CD14-positive monocyte (primary cell): Measurements from ENCODE around the gene KDM5C. TPM values are rescaled to one million over a fixed set of nuclear protein-coding genes. Genes with fewer than 3 reads are reported as not detected.

ENCODE experiments used
- DNase-seq, 3 donors: peaks; one replicate each; pipeline ENCODE4 v3.0.0-alpha.2; 2011 to 2022
- H2AFZ ChIP-seq: 2 replicates; pipeline ENCODE4 v1.6.0; 2012; ENCODE audit warnings: mild to moderate bottlenecking, low read depth, low read length, inconsistent platforms; ENCODE audit not compliant: insufficient read depth, poor library complexity, severe bottlenecking
- H3K27ac ChIP-seq, 2 donors: 1 replicate in 1 of 2; 2 replicates in 1 of 2; pipeline ENCODE4 v1.5.1; 2012 to 2013; ENCODE audit warnings: low read length in 2 of 2, control low read depth in 1 of 2, inconsistent platforms in 1 of 2, low read depth in 1 of 2, mild to moderate bottlenecking in 1 of 2
- H3K27me3 ChIP-seq, 2 donors: one replicate each; pipeline versions ENCODE4 v1.6.0 to v1.6.1; 2011 to 2013; ENCODE audit warnings: low read length in 2 of 2; ENCODE audit not compliant: control insufficient read depth in 2 of 2, insufficient read depth in 2 of 2
- H3K36me3 ChIP-seq, 2 donors: replicated peaks in 1 of 2; 1 replicate in 1 of 2; 2 replicates in 1 of 2; pipeline versions ENCODE4 v1.5.1 to v1.6.1; 2012 to 2013; ENCODE audit warnings: low read length in 2 of 2, control low read depth in 1 of 2, inconsistent platforms in 1 of 2, mild to moderate bottlenecking in 1 of 2; ENCODE audit not compliant: insufficient read depth in 2 of 2, control insufficient read depth in 1 of 2
- H3K4me1 ChIP-seq, 2 donors: 1 replicate in 1 of 2; 2 replicates in 1 of 2; pipeline versions ENCODE4 v1.5.1 to v1.6.1; 2012 to 2013; ENCODE audit warnings: low read length in 2 of 2, control low read depth in 1 of 2, inconsistent platforms in 1 of 2, mild to moderate bottlenecking in 1 of 2, moderate library complexity in 1 of 2; ENCODE audit not compliant: insufficient read depth in 2 of 2, control insufficient read depth in 1 of 2
- H3K4me2 ChIP-seq: replicated peaks from 2 replicates; pipeline ENCODE3; 2012; ENCODE audit warnings: low read length, moderate library complexity, mild to moderate bottlenecking; ENCODE audit not compliant: poor library complexity, severe bottlenecking; ENCODE audit errors: extremely low read depth
- H3K4me3 ChIP-seq, 3 experiments: fragments of 200-600 bp in 1 of 3; sonication (generic) in 1 of 3; replicated peaks in 1 of 3; 1 replicate in 2 of 3; 2 replicates in 1 of 3; pipeline ENCODE4 v1.5.1; 2011 to 2013; ENCODE audit warnings: low read length in 3 of 3, mild to moderate bottlenecking in 3 of 3, control low read depth in 2 of 3, low read depth in 2 of 3, inconsistent platforms in 1 of 3, moderate library complexity in 1 of 3
- H3K79me2 ChIP-seq: 2 replicates; pipeline ENCODE4 v1.6.0; 2012; ENCODE audit warnings: mild to moderate bottlenecking, control low read depth, inconsistent platforms, low read length, moderate library complexity; ENCODE audit not compliant: insufficient read depth
- H3K9ac ChIP-seq: 2 replicates; pipeline ENCODE4 v1.6.0; 2017; ENCODE audit warnings: low read length, mild to moderate bottlenecking; ENCODE audit not compliant: insufficient read depth, poor library complexity, severe bottlenecking
- H3K9me3 ChIP-seq, 2 donors: replicated peaks in 1 of 2; 1 replicate in 1 of 2; 2 replicates in 1 of 2; pipeline versions ENCODE4 v1.5.1 to v1.6.1; 2012 to 2013; ENCODE audit warnings: low read length in 2 of 2, control low read depth in 1 of 2; ENCODE audit not compliant: control insufficient read depth in 1 of 2, insufficient read depth in 1 of 2
- H4K20me1 ChIP-seq: 2 replicates; pipeline ENCODE4 v1.6.0; 2012; ENCODE audit warnings: mild to moderate bottlenecking, low read length, control low read depth, moderate library complexity; ENCODE audit not compliant: insufficient read depth
- H3K27ac Mint-ChIP-seq, 7 donors: one replicate each; pipeline ENCODE4 v1.8.0; 2020; ENCODE audit warnings: mild to moderate bottlenecking in 7 of 7, mixed read lengths in 7 of 7, moderate library complexity in 6 of 7, inconsistent platforms in 2 of 7
- H3K27me3 Mint-ChIP-seq, 3 donors: one replicate each; pipeline ENCODE4 v1.8.0; 2021 to 2022; ENCODE audit warnings: low read depth in 3 of 3, mild to moderate bottlenecking in 3 of 3, mixed read lengths in 3 of 3, moderate library complexity in 3 of 3, inconsistent platforms in 1 of 3
- H3K36me3 Mint-ChIP-seq, 2 donors: one replicate each; pipeline ENCODE4 v1.8.0; 2020; ENCODE audit warnings: mixed read lengths in 2 of 2, inconsistent platforms in 1 of 2, mild to moderate bottlenecking in 1 of 2
- H3K4me1 Mint-ChIP-seq: one replicate; pipeline ENCODE4 v1.8.0; 2020; ENCODE audit warnings: mild to moderate bottlenecking, mixed read lengths
- H3K4me3 Mint-ChIP-seq, 2 donors: one replicate each; pipeline ENCODE4 v1.8.0; 2020; ENCODE audit warnings: mild to moderate bottlenecking in 2 of 2, mixed read lengths in 2 of 2, moderate library complexity in 1 of 2
- H3K9me3 Mint-ChIP-seq, 7 donors: one replicate each; pipeline ENCODE4 v1.8.0; 2020 to 2022; ENCODE audit warnings: mixed read lengths in 7 of 7, mild to moderate bottlenecking in 6 of 7, moderate library complexity in 6 of 7, inconsistent platforms in 2 of 7
- CTCF ChIP-seq: fragments of 200-600 bp; IDR thresholded peaks from one replicate; pipeline ENCODE4 v1.8.0; 2022; ENCODE audit warnings: antibody characterized with exemption, mild to moderate bottlenecking
- WGBS: methylation state at CpG from one replicate; pipeline ENCODE4 v1.1.5; 2013; ENCODE audit warnings: missing lambda C conversion rate; ENCODE audit not compliant: insufficient coverage; 5-methylcytosine and 5-hydroxymethylcytosine counted together
- intact Hi-C, 2 donors: fragments of 100-400 bp; cut with micrococcal nuclease; formaldehyde crosslinking; loops; one replicate each; pipeline versions ENCODE4 v1.15.0 to v1.15.1; 2023
- polyA plus RNA-seq, 3 donors: library from polyadenylated mRNA; depleted of rRNA in 1 of 3; unstranded in 2 of 3; stranded (reverse) in 1 of 3; fragments of 300-500 nt in 2 of 3; fragments of >200 nt in 1 of 3; fragmentation: Illumina TruSeq in 2 of 3; gene quantifications; 1 replicate in 2 of 3; 2 replicates in 1 of 3; pipeline ENCODE4 v1.2.3, GENCODE V29; 2012 to 2021

The KDM5C gene
- polyA plus RNA-seq, 3 donors = 13.3 to 93.6 (median 16.7) TPM

GRCh38 chrX:53250556-53250955 lies 25.5 kb upstream of the KDM5C start:
- Histone ChIP-seq H2AFZ (no peak overlapping the region), H3K79me2 (no peaks in the 10 kb centered on the region), H3K27ac (no peak overlapping the region), H3K4me2 (no peak overlapping the region), H3K27me3 (no peaks in the 10 kb centered on the region), H3K9me3 (no peaks in the 10 kb centered on the region), H3K4me1 (no peaks in the 10 kb centered on the region), H3K36me3 (peaks cover 35 to 71% of the 10 kb centered on the region in 2 donors), H4K20me1 (no peaks in the 10 kb centered on the region), H3K9ac (no peak overlapping the region), H3K4me3 (no peak overlapping the region)
- no peak for DNase-seq
- WGBS = 98% methylated on average over 8 of the region's 19 CpGs
- Mint-ChIP-seq H3K27me3 (peaks cover 1 to 22% (median 1%) of the 10 kb centered on the region in 3 donors), H3K4me1 (no peaks in the 10 kb centered on the region), H3K36me3 (peaks cover 56 to 69% of the 10 kb centered on the region in 2 donors), H3K27ac (no peak overlapping the region), H3K4me3 (no peak overlapping the region), H3K9me3 (peaks cover 0 to 7% (median 0%) of the 10 kb centered on the region in 7 donors)
- intact Hi-C loops = no loop called here
- no peak for TF ChIP-seq CTCF

- Mint-ChIP-seq H3K27ac (no peak overlapping the region), H3K36me3 (peaks cover 55 to 64% of the 10 kb centered on the region in 2 donors), H3K9me3 (peaks cover 0 to 7% (median 0%) of the 10 kb centered on the region in 7 donors), H3K27me3 (peaks cover 1 to 19% (median 1%) of the 10 kb centered on the region in 3 donors), H3K4me1 (no peaks in the 10 kb centered on the region), H3K4me3 (no peak overlapping the region)
- H3K27ac ChIP-seq = no peak overlapping the region
- no CpG with 5 or more reads among the region's 1 CpG for whole genome bisulfite sequencing
- no peak overlapping the region for H2AFZ ChIP-seq
- no peak for TF ChIP-seq CTCF
- H3K4me2 ChIP-seq = no peak overlapping the region
- peaks cover 34 to 66% of the 10 kb centered on the region in 2 donors for H3K36me3 ChIP-seq
- no peaks in the 10 kb centered on the region for H3K4me1 ChIP-seq
- H3K4me3 ChIP-seq = no peak overlapping the region
- intact Hi-C loops = no loop called here
- no peaks in the 10 kb centered on the region for H3K79me2 ChIP-seq
- no peak overlapping the region for H3K9ac ChIP-seq
- no peak for DNase-seq
- no peaks in the 10 kb centered on the region for H3K27me3 ChIP-seq
- no peaks in the 10 kb centered on the region for H4K20me1 ChIP-seq
- no peaks in the 10 kb centered on the region for H3K9me3 ChIP-seq
Observed at GRCh38 chrX:53249408-53250042, 24.5 kb upstream of the KDM5C start.
